Cardiac septum (tissue), 1 donor: ENCODE measurements around the gene SRGAP1. TPM values are rescaled to one million over a fixed set of nuclear protein-coding genes. Genes with fewer than 3 reads are reported as not detected.
"Not testable (repeated sequence)": the region's sequence is repeated elsewhere in the genome, so short reads cannot be mapped to it uniquely, and the experiment has no call there.

Experiments used
- DNase-seq: peaks from one replicate; pipeline ENCODE4 v3.0.0-alpha.2; 2020; ENCODE audit warnings: low spot score
- intact Hi-C: fragments of 100-400 bp; cut with DNase I; formaldehyde crosslinking; loops from one replicate; pipeline ENCODE4 v1.14.0; 2022
- total RNA-seq: library from RNA; stranded (reverse); fragmentation: NEBNext Ultra II Directional; extraction: Animal tissue kit (Norgen Biotek cat#: 25700); gene quantifications from one replicate; pipeline ENCODE4 v1.2.1, GENCODE V29; 2021
- donor health status: DM: no; HTN: no; CAD: no.

SRGAP1 gene
- total RNA-seq, 1 donor from 2014 or later: 5.9 TPM

DNA sequence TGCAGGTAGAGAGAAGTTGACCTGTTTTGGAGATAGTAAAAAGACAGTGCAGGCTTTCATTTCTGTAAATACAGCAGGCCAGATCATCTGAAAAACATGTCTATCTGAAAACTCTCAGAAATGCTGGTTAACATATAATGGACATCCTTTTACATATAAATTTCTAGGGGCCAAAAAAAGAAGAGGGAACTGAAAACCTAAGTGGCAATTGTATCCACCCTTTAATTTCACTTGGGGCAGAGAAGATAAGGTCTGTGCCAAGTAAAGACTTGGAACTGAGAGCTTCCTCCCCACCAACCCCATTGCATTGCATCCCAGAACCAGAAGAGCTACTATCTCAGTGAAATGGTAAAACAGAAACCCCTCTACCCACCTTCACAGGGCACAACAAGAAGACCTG is 141.0 kb downstream of the SRGAP1 start:
- no peak for DNase-seq
- intact Hi-C loops: no loop called here

DNA sequence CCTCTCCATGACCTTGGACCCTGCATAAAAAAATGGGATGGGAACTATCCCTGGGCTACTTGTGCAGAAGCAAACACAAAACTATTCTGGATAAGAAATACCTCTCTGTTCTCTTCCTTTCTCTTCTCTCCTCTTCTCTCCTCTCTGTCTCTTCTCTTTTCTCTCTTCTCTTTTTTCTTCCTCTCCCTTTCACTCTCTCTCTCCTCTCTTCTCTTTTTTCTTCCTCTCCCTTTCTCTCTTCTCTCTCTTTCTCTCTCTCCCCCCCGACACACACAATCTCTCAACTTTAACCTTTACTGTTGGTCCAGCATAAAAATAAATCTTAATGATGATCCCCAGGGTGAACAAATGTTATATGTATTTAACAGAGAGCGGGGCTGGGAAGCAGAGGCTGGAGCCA is 141.4 kb downstream of the SRGAP1 start:
- intact Hi-C loops: no loop called here

DNA sequence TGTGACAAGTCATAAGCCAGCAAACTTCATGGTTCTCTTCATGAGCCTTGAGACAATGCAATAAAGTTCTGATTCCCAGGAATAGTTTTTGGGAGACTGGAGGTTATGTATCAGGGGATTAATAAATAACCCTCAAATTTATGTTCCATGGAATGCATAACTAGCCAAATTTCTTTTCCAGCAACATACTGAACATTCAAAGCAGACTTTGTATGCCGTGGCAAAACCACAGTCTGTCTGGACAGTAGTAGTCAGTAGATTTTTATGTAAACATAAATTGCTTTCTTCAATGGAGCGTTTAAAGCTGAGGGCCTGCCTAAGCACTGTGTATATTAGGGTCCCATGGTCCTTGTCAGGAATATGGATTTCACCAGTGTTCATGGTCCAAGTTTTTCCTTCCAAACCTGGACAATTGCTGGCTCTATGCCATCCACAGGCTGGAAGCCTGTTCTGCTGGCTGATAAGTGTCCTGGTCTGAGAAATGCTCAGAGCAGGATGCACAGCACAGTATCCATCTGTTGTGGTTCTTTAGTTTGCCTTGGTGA is 144.9 kb downstream of the SRGAP1 start:
- no peak for DNase-seq
- intact Hi-C loops: no loop called here

More for the DNA sequence above, 141.4 kb downstream of the SRGAP1 start:
- no peak for DNase-seq

DNA sequence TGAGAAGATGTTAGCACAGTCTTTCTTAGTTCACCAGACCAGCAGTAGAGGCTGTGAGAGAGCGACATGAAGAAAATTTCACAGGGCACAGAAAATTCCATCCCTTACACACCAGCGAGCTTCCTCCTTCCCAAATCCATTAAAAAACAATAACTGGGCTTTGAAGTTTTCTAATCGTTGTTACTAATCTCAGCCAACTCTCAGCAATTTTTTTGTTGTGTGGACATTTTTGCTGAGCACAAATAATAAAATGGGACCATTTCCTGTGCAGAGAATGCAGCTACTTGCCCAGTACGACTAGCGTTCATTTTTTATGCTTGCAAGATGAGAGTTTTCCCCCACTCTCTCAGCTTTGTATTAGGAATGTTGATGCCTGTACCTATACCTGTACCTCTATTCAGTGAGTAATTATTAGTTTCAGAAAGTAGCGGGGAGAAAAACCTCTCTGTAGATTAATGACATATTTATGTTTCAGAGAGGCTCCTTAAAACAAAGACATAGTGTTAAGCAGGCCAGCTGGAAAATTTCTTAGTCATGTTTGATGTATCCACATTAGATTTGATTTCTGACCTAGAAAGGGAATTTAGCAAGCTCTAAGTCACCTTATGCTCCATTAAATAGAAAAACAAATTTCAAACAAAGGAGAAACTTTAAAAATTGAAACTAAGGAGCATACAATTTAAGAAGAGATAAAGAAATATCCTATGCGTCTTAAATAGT is 146.5 kb downstream of the SRGAP1 start:
- intact Hi-C loops: no loop called here
- no peak for DNase-seq

DNA sequence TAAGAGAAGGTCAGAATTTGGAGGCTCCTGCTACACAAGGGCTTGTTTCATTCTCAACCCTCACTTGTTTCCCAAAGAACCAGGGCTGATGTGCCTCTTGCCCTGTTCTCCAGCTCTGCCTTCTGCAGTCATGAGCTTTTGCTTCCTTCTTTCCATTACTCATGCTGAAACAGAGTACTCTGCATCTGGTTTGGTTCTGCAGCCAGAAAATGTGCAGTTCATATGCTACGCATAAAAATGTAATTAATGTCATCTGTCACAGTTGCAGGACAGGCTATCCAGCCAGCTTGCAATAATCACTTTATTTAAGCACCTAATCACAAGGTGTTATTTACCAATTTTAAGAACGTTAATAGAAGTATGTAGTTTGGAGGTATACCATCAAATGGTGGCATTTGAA is 150.2 kb downstream of the SRGAP1 start:
- intact Hi-C loops: no loop called here
- DNase-seq: no peak

DNA sequence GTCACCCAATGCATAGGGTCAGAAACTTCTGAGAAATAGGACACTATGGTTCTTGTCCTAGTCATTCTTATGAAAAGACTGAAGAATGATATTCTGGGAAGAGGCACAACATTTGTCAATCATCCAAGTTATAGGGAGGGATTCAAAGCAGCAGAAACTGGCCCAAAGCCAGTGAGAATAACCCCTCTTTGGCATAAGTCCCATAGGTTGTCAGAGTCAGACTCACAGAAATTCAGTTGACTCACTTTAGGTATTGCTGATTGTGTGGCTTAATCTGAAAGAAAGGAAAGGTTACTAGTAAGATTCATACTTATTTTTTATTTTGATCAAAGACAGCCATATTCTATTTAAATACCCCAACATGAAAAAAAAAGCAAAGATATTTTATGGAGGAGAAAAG is 151.0 kb downstream of the SRGAP1 start:
- intact Hi-C loops: no loop called here
- DNase-seq: no peak

DNA sequence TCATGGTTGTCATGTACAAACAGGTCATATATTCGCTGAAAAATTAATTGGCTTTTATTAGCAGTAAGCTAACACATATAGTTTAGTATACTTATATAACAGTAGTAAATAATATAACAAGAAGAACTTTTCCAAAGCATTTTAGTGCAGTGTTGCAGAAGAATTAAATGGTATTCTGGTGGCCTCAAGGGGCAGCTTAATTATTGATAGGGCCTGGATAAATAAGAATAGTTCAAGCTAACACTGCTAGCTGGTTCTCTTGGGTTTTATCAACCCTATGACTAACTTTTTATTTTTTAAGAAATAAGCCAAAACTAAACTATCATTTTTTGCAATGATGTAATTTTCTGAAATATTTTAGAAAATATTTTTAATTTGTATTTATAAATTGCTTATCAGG is 152.1 kb downstream of the SRGAP1 start:
- DNase-seq: no peak
- intact Hi-C loops: no loop called here

DNA sequence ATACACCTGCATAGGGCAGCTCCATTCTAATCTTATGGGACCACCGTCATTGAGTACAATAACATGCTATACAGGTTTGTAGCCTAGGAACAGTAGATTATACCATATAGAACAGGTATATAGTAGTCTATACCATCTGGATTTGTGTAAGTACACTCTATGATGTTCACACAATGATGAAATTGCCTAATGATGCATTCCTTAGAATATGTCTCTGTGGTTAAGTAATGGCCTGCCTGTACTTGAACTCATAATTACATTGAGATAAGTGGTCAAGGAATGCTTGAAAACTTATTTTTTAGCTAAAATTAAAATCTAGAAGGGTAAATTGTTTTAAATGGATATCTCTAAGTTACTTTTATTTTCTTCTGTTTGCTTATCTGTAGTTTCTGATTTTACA is 152.7 kb downstream of the SRGAP1 start:
- intact Hi-C loops: no loop called here
- no peak for DNase-seq

DNA sequence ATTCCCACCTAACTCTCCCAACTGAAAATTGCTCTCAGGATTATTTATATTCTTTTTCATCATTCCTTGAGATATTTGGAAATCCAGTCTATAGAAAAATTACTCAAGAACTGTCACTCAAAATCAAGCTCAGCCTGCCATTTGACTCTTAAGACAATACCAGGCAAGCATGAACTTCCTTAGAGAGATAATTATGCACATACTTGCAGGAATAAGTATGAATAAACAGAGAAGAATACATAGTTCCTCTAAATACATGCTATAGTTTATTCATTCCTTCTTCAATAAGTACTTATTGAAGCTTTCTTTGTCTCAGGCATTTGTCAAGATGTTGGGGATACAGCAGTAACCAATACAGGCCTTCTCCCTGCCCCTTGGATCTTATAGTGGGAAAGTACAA is 154.1 kb downstream of the SRGAP1 start:
- no peak for DNase-seq
- intact Hi-C loops: no loop called here

DNA sequence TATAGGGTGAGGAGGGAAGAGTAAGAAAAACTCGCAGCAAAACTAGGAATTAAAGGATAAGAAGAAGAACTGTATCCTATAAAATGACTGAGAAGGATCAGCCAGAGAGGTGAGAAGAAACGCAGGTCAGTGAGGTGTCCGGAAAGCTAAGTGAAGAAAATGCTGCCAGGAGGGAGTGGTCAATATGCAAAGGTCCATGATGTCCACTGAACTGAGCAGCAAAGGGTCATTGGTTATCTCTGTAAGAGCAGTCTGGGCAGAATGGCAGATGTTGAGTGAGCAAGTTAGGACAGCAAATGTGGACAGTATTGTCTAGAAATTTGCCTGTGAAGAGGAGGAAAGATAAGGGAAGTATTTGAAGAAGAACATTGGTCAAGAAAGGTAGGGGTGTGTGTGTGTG is 155.4 kb downstream of the SRGAP1 start:
- intact Hi-C loops: no loop called here
- no peak for DNase-seq

DNA sequence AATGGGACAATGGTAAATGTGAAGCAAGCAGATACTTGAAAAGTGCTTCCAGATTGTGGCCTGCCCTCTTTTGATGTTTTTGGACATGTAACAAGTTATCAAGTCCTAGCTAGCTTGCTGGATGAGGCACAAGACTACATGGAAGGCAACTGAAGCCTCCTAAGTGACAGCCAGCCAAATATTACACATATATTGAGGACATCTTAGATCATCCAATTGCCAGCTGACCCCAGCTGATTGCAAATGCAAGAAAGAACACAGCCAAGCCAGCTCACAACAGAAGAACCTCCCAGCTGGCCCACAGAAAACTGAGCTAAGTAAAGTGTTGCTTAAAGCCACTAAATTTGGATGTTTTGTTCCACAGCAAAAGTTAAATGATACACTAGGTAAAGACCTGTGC is 156.9 kb downstream of the SRGAP1 start:
- intact Hi-C loops: no loop called here
- no peak for DNase-seq

DNA sequence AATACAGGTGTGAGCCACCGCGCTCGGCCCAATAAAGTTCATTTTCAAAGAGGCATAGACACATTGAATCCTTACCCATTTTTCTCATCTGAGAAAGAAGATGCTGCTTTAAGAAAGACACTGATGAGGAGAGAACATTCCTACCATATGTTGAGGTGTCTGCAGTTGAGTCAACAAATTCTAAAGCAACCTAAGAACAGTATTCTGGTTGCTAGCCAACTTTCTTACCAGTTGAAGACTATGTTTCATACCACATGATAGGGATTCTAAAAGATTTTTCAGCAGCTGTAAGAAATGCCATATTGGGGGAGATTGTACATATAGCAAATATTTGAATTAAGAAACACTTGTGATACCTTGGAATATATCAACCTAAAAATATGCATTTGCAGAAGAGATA is 160.1 kb downstream of the SRGAP1 start:
- intact Hi-C loops: no loop called here
- no peak for DNase-seq

DNA sequence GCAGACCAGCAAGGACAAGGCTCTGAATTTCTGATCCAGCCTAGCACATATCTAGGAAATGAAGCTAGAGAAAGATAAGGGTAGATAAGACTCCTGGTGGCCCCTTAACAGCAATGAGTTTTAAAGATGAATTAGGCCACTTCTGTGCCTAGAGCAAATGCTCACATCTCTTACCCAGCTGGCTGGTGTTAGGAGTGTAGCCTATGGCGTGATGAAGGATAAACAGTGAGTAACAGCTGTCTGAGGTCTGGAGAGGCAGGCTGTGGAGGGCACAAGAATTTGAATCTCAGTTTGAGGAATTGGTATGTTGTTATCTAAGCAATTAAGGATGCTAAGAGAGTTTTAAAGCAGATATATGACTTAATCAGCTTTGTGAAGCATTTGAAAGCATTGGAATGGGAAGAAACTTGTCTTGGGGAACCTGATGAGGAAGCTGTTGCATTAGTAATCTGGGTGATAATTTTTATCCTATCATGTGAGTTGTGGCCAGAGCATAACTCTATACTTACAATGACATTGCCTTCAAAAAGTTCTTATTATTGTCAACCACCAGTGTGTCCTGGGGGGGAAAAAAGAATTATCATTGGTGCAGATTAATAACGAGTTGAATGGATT is 161.8 kb downstream of the SRGAP1 start:
- intact Hi-C loops: no loop called here
- DNase-seq: no peak

DNA sequence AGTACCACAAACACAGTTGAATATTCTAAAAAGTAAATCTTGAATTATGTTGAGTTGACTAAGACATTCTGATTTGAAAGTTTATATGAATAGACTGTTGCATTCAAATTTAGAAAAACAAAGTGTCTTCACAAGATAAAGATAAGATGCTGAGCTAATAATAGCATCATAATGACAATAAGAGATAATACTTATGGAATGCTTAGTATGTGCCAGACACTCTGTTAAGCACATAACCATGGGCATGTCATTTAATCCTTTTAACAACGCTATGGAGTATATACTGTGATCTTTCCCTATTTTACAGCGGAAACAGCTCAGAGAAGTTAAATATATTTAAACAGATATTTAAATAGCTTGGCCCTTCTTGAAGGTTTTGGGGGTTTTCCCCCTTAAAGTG is 163.4 kb downstream of the SRGAP1 start:
- DNase-seq: no peak
- intact Hi-C loops: no loop called here

DNA sequence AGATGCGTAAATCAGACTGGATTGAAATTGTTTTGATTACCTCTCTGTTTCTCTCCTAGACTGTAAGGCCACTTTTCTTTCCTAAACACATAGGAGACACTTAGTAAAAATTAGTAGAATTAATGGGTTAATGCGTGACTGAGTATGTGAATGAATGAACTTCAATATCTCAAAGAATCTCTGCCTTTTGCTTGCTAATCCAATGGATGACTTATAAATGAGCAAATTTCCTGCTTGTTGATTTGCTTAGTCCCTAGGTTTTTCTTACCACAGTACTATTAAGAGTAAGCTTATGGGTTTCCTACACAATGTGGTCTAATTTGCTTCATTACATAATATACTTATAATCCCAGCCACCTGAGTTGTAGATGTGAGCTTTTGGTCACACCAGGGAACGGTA is 164.1 kb downstream of the SRGAP1 start:
- no peak for DNase-seq
- intact Hi-C loops: no loop called here

DNA sequence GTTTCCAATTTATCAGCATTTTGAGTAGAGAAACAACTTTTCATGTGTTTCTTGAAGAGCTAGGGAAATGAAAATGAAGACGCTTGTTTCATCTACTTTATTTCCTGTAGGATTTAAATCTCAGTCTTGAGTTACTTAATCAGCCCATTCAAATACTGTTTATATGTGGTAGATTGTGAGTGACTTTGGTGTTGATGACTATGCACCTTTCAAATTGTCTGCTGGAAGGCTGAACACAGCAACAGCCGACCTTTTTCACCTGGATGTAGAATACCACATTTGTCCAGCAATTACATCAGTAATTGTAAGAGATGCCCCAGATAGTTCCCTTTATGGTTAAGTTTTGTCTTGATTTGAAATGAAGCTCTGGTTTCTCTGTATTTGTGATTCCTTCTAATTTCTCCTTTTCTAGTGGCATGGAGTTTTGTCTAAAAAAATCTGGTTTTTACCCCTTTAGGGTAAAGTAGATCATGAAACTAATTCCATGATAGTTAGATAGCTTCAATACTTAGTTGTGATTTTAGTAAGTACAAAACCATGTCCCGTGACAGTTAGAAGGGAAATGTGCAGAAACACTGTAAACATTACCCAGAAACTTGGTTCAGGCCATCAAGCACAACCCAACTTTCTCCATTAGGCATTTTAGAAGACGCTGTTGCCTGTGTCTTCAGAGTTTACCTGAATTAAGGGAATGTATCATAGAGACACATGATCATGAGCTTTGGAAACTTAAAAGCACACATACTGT is 165.0 kb downstream of the SRGAP1 start:
- intact Hi-C loops: no loop called here
- DNase-seq: no peak

DNA sequence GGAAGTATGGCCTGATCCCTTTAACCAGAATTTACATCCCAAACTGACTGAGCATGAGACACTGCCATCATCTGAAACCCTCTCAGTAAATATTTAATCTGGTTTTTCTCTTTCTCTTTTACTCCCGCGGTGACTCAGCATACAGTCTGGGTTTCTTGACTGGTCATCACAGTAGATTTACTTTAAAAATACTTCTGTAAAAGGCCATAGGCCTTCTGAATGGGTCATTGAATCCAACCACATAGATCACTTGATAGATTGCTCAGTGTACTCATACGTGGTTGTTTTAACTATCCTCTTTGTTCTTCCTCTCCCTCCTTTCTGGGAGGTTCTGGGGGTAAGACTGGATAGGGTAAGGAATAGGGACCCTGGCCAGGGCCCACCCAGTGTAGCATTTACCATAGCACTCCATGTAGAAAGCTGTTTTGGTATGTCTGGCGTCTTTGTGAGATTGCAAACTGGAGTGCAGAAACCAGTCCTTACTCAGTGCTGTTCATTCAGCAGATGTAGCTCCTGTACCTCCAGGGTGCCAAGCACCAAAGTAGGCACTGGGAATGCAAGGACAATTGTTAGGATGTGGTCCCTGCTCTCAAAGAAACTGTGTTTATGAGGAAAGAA is 165.7 kb downstream of the SRGAP1 start:
- intact Hi-C loops: no loop called here
- no peak for DNase-seq

DNA sequence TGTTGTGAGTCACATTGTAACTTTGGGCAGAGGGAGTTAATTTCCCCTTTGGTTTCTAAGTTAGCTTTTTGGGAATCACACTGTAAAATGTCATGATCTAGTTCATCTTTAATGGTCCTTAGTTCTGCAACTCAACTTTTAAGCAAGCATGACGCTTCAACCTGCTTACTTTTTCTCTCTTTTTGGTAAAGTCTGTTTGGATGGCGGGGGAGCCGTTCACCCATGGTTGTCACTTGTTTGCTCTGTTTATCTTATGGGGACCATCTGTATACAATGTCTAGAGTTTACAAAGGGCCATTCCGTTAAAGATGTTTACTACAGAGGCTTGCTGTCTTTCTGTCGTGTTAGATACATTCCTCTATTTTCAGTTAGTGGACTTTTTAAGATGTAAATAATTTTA is 172.0 kb downstream of the SRGAP1 start:
- intact Hi-C loops: no loop called here
- no peak for DNase-seq

DNA sequence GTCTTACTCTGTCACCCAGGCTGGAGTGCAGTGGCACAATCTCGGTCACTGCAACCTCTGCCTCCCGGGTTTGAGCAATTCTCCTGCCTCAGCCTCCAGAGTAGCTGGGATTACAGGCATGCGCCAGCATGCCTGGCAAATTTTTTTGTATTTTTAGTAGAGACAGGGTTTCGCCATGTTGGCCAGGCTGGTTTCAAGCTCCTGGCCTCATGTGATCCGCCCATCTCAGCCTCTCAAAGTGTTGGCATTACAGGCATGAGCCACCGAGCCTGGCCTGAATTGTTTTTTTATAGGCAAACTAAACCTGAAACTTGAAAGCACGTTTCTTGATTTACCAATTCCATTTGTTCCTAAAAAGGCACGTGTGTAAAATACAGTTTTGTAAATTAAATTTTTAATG is 173.6 kb downstream of the SRGAP1 start:
- intact Hi-C loops, DNase-seq: not testable (repeated sequence)

DNA sequence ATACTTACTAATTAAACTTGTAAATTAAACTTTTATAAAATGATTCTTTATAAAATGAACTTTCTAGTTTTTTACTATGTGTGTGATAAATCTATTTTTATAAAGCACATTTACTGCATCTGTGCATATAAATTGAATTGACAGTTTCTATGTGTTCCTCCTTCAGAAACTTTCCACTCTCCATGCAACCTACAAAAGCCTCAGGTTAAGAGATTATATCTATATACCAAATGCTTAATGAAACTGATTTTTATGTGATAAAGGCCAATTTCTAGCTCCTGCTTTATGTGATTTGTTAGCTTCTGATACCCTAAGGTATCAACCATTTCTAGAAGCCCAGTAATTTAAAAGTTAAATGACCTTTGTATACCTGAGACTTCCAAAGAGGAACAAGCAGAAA is 174.0 kb downstream of the SRGAP1 start:
- DNase-seq: no peak
- intact Hi-C loops: no loop called here
